C4-2B (cell line): Measurements from ENCODE around the gene LIPA.

Source experiments
- H3K27ac ChIP-seq: fragments of 450-650 bp; 2 replicates; pipeline ENCODE4 v1.5.1; 2017
- CTCF ChIP-seq: fragments of 450-650 bp; conservative IDR thresholded peaks from 2 replicates; pipeline ENCODE4 v1.5.1; 2017; ENCODE audit warnings: mild to moderate bottlenecking
- ZFX ChIP-seq: fragments of 450-650 bp; IDR thresholded peaks from 2 replicates; pipeline ENCODE4 v1.6.1; 2017

The LIPA gene

GRCh38 chr10:89242840-89243568 lies 8.6 kb downstream of the LIPA start:
- no peak for TF ChIP-seq ZFX
- no peak for TF ChIP-seq CTCF
- H3K27ac ChIP-seq: no peak overlapping the region

- TF ChIP-seq ZFX (no peak), CTCF (no peak)
- H3K27ac ChIP-seq: no peak overlapping the region
Observed at GRCh38 chr10:89242345-89242684, 9.3 kb downstream of the LIPA start.

- no peak overlapping the region for H3K27ac ChIP-seq
Observed at GRCh38 chr10:89241486-89242344, 9.9 kb downstream of the LIPA start.

GRCh38 chr10:89241026-89241425 lies 10.5 kb downstream of the LIPA start:
- H3K27ac ChIP-seq: no peak overlapping the region
- no peak for TF ChIP-seq ZFX
- TF ChIP-seq CTCF: no peak

More at GRCh38 chr10:89241486-89242344, 9.9 kb downstream of the LIPA start:
- no peak for TF ChIP-seq ZFX
- no peak for TF ChIP-seq CTCF

- no peak for TF ChIP-seq CTCF
- no peak for TF ChIP-seq ZFX
- H3K27ac ChIP-seq: no peak overlapping the region
Observed at GRCh38 chr10:89240519-89240918, 11.1 kb downstream of the LIPA start.

GRCh38 chr10:89238956-89239644 lies 12.5 kb downstream of the LIPA start:
- no peak overlapping the region for H3K27ac ChIP-seq
- TF ChIP-seq ZFX (no peak), CTCF (no peak)

- TF ChIP-seq ZFX (no peak), CTCF (no peak)
- H3K27ac ChIP-seq: no peak overlapping the region
Observed at GRCh38 chr10:89237849-89238248, 13.7 kb downstream of the LIPA start.
